MCF 10A (cell line): ENCODE results near the gene QRICH2. TPM values are rescaled to one million over a fixed set of nuclear protein-coding genes. Genes with fewer than 3 reads are reported as not detected.

ENCODE experiments used
- BruUV-seq: library from RNA; stranded (reverse); fragments of 400-500 nt; replicated peaks from 2 replicates; lab custom pipeline; 2021; lab: Mats Ljungman, UMichigan
- CTCF ChIA-PET: fragments of 300-600 bp; sonication (Branson Sonifier 250); formaldehyde crosslinking; extraction: SDS; loops from one replicate; lab custom pipeline; 2021; ENCODE audit warnings: antibody characterized with exemption, inconsistent platforms; lab: Yijun Ruan, JAX
- POLR2A ChIA-PET: fragments of 300-600, 350-650 bp; sonication (Branson Sonifier 250); formaldehyde crosslinking; extraction: SDS; loops from one replicate; lab custom pipeline; 2020; ENCODE audit warnings: antibody characterized with exemption, inconsistent platforms; lab: Yijun Ruan, JAX
- DNase-seq: peaks from one replicate; pipeline ENCODE4 v3.0.0-alpha.2; 2018; ENCODE audit not compliant: unreplicated experiment
- H3K27ac Mint-ChIP-seq: one replicate; pipeline ENCODE4 v1.8.0; 2022; ENCODE audit warnings: mild to moderate bottlenecking, low read depth, mixed read lengths; ENCODE audit not compliant: unreplicated experiment
- H3K27me3 Mint-ChIP-seq: one replicate; pipeline ENCODE4 v1.8.0; 2022; ENCODE audit warnings: mixed read lengths; ENCODE audit not compliant: insufficient read depth, unreplicated experiment
- H3K36me3 Mint-ChIP-seq: one replicate; pipeline ENCODE4 v1.8.0; 2022; ENCODE audit warnings: mild to moderate bottlenecking, moderate library complexity, mixed read lengths; ENCODE audit not compliant: insufficient read depth, unreplicated experiment
- H3K4me1 Mint-ChIP-seq: one replicate; pipeline ENCODE4 v1.8.0; 2022; ENCODE audit warnings: mixed read lengths; ENCODE audit not compliant: insufficient read depth, unreplicated experiment
- H3K4me3 Mint-ChIP-seq: one replicate; pipeline ENCODE4 v1.8.0; 2022; ENCODE audit warnings: mild to moderate bottlenecking, moderate library complexity, mixed read lengths; ENCODE audit not compliant: unreplicated experiment
- H3K9me3 Mint-ChIP-seq: one replicate; pipeline ENCODE4 v1.8.0; 2022; ENCODE audit warnings: mixed read lengths; ENCODE audit not compliant: unreplicated experiment
- intact Hi-C: fragments of 100-400 bp; cut with micrococcal nuclease; formaldehyde crosslinking; loops from 2 replicates; pipeline ENCODE4 v1.14.1; 2022
- total RNA-seq: library from RNA; stranded (reverse); gene quantifications from 2 replicates; pipeline ENCODE4 v1.2.3, GENCODE V29; 2022
- TF ChIP-seq, protein P1 (sequence below): fragments of 200-600 bp; IDR thresholded peaks from one replicate; pipeline ENCODE4 v1.8.0; 2022; ENCODE audit warnings: antibody characterized with exemption, mild to moderate bottlenecking; ENCODE audit not compliant: unreplicated experiment

The QRICH2 gene
- total RNA-seq, 1 experiment from 2014 or later, result 0.56 TPM

DNA sequence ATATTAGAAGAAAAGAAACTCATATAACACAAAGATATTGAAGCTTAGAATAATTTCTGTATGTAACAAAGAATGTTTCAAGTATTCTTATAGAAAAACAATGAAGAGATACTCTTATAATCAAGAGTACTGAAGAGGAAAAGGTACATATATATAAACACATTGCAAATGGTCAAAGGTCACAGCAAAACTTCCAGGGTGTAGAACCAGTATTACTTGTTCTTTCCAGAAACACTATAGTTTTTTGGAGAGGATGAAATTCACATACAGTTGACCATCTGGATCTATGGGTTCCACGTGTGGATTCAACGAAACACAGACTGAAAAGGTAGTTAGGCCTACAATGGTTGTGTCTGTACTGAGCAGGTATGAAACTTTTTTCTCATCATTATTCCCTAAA lies 23.0 kb upstream of the QRICH2 start:
- ChIA-PET CTCF (interaction anchor here (1.2 kb wide), 1 partner anchor 28 kb away, joined by 9 read pairs; no protein-coding TSS in a partner anchor), POLR2A (interaction anchor here (1.0 kb wide), 1 partner anchor 13 kb away, joined by 4 read pairs; no protein-coding TSS in a partner anchor)
- DNase-seq, result no peak
- Mint-ChIP-seq H3K27me3 (no peaks in the 10 kb centered on the region), H3K4me3 (no peak overlapping the region), H3K36me3 (peaks cover 33% of the 10 kb centered on the region), H3K9me3 (no peaks in the 10 kb centered on the region), H3K4me1 (no peaks in the 10 kb centered on the region), H3K27ac (no peak overlapping the region)
- TF ChIP-seq, protein P1, sequence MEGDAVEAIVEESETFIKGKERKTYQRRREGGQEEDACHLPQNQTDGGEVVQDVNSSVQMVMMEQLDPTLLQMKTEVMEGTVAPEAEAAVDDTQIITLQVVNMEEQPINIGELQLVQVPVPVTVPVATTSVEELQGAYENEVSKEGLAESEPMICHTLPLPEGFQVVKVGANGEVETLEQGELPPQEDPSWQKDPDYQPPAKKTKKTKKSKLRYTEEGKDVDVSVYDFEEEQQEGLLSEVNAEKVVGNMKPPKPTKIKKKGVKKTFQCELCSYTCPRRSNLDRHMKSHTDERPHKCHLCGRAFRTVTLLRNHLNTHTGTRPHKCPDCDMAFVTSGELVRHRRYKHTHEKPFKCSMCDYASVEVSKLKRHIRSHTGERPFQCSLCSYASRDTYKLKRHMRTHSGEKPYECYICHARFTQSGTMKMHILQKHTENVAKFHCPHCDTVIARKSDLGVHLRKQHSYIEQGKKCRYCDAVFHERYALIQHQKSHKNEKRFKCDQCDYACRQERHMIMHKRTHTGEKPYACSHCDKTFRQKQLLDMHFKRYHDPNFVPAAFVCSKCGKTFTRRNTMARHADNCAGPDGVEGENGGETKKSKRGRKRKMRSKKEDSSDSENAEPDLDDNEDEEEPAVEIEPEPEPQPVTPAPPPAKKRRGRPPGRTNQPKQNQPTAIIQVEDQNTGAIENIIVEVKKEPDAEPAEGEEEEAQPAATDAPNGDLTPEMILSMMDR, result no peak
- intact Hi-C loops, result no loop called here
- no TSS peak for BruUV-seq

DNA sequence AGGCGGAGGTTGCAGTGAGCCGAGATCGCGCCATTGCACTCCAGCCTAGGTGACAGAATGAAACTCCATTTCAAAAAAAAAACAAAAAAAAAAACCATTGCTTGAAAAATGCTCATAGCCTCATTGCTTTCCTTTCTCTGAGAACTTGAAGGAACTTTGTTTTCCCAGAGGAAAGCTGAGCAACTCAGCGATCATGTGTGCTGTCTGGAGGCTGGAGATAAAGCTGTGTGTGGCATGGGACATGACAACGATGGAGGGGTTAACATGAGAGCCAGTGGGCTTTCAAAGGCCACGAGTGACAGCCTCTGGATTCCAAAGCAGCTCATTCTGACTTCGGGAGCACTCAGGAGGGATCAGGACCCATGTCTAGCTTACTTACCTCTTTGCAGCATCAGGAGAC lies 21.6 kb upstream of the QRICH2 start:
- no peak overlapping the region for H3K4me3 Mint-ChIP-seq
- H3K9me3 Mint-ChIP-seq, result no peaks in the 10 kb centered on the region
- peaks cover 40% of the 10 kb centered on the region for H3K36me3 Mint-ChIP-seq
- intact Hi-C loops, result no loop called here
- ChIA-PET POLR2A (interaction anchor here (0.6 kb wide), 1 partner anchor 115 kb away, joined by 3 read pairs; no protein-coding TSS in a partner anchor), CTCF (interaction anchor here (0.6 to 1.2 kb wide), 3 partner anchors 26 to 226 kb away, joined by 4 to 9 read pairs (median 4); partner anchors contain the start of gene EXOC7)
- DNase-seq, result no peak
- TF ChIP-seq, protein P1, result no peak
- H3K27ac Mint-ChIP-seq, result no peak overlapping the region
- BruUV-seq, result no TSS peak
- no peaks in the 10 kb centered on the region for H3K4me1 Mint-ChIP-seq
- no peaks in the 10 kb centered on the region for H3K27me3 Mint-ChIP-seq

DNA sequence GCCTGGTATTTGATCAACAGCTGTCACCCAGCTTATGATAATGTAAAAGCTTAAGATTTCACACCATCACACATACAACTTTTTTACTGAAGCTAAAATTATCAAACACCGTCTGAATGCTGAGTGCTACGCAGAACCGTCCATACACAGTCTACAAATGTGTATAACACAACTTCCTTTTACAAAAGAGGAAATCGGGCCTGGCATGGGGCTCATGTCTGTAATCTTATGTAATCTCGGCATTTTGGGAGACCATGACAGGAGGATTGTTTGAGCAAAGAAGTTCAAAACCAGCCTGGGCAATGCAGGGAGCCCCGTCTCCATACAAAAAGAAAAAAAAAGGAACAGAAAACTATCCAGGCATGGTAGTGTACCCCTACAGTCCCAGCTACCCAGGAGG lies 19.6 kb upstream of the QRICH2 start:
- CTCF ChIA-PET, result interaction anchor here (0.6 to 1.8 kb wide), 4 partner anchors 48 to 179 kb away, joined by 3 to 5 read pairs (median 4); no protein-coding TSS in a partner anchor
- DNase-seq, result no peak
- Mint-ChIP-seq H3K27ac (no peak overlapping the region), H3K9me3 (no peaks in the 10 kb centered on the region), H3K4me3 (no peak overlapping the region), H3K27me3 (no peaks in the 10 kb centered on the region), H3K4me1 (no peaks in the 10 kb centered on the region), H3K36me3 (peaks cover 57% of the 10 kb centered on the region)
- POLR2A ChIA-PET, result no interaction called here
- BruUV-seq, result no TSS peak
- TF ChIP-seq, protein P1, result no peak
- intact Hi-C loops, result no loop called here

DNA sequence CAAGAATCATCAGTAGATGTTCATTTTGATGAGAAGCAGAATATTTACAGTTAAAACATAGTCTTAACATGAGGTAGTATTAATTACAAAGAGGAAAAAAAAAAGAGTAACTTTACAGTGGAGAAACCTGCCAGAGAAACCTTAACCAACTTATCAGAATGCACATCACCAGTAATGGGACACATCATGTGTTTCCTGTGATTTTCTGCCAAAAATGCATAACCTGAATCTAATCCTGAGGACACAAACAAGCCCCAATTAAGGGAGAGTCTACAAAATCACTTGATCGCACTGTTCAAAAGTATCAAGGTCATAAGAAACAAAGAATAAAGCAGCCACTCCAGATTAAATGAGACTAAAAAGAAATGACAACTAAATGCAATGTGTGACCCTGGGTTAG lies 18.2 kb upstream of the QRICH2 start:
- CTCF ChIA-PET, result interaction anchor here (0.5 kb wide), 1 partner anchor 39 kb away, joined by 3 read pairs; no protein-coding TSS in a partner anchor
- Mint-ChIP-seq H3K36me3 (peaks cover 71% of the 10 kb centered on the region), H3K9me3 (no peaks in the 10 kb centered on the region), H3K27ac (no peak overlapping the region), H3K4me1 (no peaks in the 10 kb centered on the region), H3K4me3 (no peak overlapping the region), H3K27me3 (no peaks in the 10 kb centered on the region)
- TF ChIP-seq, protein P1, result no peak
- no peak for DNase-seq
- POLR2A ChIA-PET, result no interaction called here
- no TSS peak for BruUV-seq
- intact Hi-C loops, result no loop called here
